Transverse colon (tissue), 4 donors: ENCODE measurements around the gene FREM2.

ENCODE experiments used
- CTCF ChIP-seq, 5 experiments: fragments of 200-600 bp in 3 of 5; fragments of 450-650 bp in 2 of 5; sonication (generic) in 3 of 5; IDR thresholded peaks; 1 replicate in 2 of 5; 2 replicates in 3 of 5; pipeline ENCODE4 v1.5.1; 2016 to 2017; ENCODE audit warnings: antibody characterized with exemption in 5 of 5, inconsistent platforms in 3 of 5, mild to moderate bottlenecking in 2 of 5, moderate library complexity in 1 of 5
- POLR2A ChIP-seq: fragments of 450-650 bp; IDR thresholded peaks from one replicate; pipeline ENCODE4 v1.6.1; 2016; ENCODE audit warnings: antibody characterized with exemption, mild to moderate bottlenecking, moderate library complexity
- POLR2AphosphoS5 ChIP-seq, 3 donors: sonication (generic); formaldehyde crosslinking; IDR thresholded peaks; one replicate each; pipeline ENCODE4 v1.6.1; 2016; ENCODE audit warnings: antibody characterized with exemption in 3 of 3

- no peak for TF ChIP-seq POLR2AphosphoS5 (IDR thresholded peaks at IDR 0.05)
- no peak for TF ChIP-seq CTCF (IDR thresholded peaks at IDR 0.05)
- no peak for TF ChIP-seq POLR2A
Observed at GRCh38 chr13:38661010-38661675, 25.7 kb upstream of the FREM2 start.
